NCI-H1092 (cell line): ENCODE results near the gene HSPA1L.

Source experiments
- DNase-seq: peaks from one replicate; lab custom pipeline; 2025; lab: John Stamatoyannopoulos, UW

HSPA1L gene

GRCh38 chr6:31763619-31763940, 51.5 kb downstream of the HSPA1L start:
- no peak for DNase-seq

- DNase-seq: no peak
Observed at GRCh38 chr6:31762878-31763618, 52.0 kb downstream of the HSPA1L start.

GRCh38 chr6:31762356-31762755, 52.7 kb downstream of the HSPA1L start, which contains the start of gene SAPCD1:
TSS of gene SAPCD1 (plus strand) at chr6:31762656. CDS start at chr6:31763055, 399 bp downstream.
- no peak for DNase-seq

GRCh38 chr6:31761343-31761742, 53.7 kb downstream of the HSPA1L start:
- no peak for DNase-seq

GRCh38 chr6:31760790-31761189, 54.3 kb downstream of the HSPA1L start:
- no peak for DNase-seq
